HT1080 (cell line): ENCODE results near the gene EPHB2. TPM values are rescaled to one million over a fixed set of nuclear protein-coding genes. Genes with fewer than 3 reads are reported as not detected.

Source experiments
- DNase-seq: peaks from one replicate; pipeline ENCODE4 v3.0.0-alpha.2; 2015; ENCODE audit warnings: low read depth
- total RNA-seq: library from RNA; depleted of rRNA; stranded (reverse); fragments of >200 nt; shearing (Covaris generic); gene quantifications from 2 replicates; pipeline ENCODE4 v1.2.3, GENCODE V29; 2014

The EPHB2 gene
- total RNA-seq, 1 experiment from 2014 or later = 90.3 TPM

DNA sequence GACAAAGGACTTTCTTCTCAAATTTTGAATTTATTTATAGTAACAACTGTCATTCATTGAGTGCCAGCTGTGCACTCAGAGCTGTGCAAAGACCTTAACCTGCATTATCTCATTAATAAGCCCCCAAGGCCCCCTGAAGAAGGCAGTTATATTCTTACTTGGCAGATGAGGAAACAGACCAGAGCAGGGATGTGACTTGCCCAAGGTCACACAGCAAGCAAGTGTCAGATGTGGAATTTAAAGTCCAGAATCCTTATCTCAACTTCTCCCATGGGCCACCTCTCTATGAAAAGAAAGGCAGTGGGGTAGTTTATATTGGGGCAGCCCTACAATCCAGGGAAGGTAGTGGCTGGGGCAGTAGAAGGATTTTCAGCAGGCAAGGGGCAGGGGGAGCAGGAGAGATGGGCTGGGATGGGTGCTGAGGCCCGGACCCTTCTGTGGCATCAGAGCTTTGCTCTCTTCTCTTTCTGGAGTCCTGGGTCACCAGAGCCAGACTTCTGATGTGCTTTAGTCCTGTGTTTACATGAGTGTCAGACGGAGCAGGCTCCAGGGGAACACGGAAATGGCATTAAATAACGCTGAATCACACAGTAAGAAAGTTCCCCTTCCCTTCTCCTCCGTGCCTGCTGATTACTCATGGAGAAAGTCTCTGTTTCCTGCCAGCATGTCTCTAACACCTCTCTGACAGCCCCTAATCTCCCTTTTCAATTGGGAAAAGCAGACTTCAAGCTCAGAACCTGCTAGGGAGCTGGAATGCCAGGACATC, 39.5 kb downstream of the EPHB2 start:
- peak; percentile 94 for DNase-seq

DNA sequence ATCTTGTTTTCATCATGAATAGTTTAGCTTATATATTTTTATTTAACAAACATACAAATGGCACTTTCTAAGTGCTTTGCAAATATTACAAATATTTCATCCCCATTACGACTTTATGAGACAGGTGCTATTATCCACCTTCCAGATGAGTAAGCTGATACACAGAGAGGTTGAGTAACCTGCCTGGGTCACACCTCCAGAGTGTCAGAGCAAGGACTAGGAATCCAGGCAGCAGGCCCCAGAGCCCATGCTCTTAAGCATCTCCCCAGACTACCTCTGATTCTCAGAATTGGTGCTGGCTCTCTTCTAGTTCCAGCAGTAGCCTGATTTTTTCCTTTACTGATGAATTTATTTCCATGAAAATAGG, 40.0 kb downstream of the EPHB2 start:
- DNase-seq = no peak

DNA sequence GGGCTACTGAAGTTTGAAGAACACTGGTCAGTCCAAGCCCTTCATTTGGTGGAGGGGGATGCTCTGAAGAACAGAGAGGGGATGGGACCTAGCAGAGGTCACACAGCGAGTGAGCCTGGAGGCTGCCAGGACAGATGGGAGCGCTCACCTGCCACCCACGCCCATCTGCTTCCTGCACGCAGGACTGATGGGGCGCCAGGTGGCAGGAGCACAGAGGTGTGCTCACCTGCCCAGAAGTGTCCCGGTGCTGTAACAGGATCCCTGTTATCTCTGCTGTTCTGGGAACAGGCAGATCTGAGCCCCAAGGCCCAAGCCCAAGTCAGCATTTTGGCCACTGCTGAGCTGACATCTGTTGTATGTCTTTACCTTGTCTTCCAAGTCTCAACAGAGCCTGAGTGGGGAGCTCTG, 40.5 kb downstream of the EPHB2 start:
- no peak for DNase-seq

DNA sequence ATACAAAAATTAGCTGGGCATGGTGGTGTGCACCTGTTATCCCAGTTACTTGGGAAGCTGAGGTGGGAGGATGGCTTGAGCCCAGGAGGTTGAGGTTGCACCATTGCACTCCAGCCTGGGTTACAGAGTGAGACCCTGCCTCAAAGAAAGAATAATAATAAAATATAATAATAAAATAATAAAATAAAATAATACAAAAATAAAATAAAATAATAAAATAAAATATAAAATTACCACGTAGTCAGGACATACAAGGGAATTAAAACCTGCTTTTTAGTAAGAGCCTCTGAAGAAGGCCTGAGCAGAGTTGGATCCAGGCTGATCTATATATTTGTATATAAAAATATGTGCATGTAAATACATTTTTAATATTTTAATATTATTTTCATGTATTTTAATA, 41.7 kb downstream of the EPHB2 start:
- DNase-seq = no peak

DNA sequence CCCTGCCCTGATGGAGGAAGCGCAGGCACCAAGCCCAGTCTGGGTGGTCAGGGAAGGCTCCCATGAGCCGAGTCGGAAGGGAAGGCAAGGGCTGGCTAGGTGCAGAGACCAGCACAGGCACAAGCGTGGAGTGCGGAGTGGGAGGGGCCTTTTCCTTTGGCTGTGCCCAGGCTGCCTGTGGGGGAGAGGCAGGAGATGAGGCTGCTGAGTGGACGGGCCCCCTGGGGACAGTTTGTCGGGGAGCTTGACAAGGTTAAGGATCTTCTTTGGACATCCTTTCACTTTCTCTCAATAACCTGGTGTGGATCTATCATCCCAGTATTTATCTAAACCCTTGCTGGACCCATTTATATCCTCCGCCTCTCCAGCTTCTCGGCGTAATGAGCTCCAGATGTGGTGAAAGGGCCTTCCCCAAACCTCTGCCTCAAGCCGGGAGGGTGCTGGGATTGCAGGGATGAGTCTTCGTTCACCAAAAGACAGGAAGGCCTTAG, 42.9 kb downstream of the EPHB2 start:
- no peak for DNase-seq

DNA sequence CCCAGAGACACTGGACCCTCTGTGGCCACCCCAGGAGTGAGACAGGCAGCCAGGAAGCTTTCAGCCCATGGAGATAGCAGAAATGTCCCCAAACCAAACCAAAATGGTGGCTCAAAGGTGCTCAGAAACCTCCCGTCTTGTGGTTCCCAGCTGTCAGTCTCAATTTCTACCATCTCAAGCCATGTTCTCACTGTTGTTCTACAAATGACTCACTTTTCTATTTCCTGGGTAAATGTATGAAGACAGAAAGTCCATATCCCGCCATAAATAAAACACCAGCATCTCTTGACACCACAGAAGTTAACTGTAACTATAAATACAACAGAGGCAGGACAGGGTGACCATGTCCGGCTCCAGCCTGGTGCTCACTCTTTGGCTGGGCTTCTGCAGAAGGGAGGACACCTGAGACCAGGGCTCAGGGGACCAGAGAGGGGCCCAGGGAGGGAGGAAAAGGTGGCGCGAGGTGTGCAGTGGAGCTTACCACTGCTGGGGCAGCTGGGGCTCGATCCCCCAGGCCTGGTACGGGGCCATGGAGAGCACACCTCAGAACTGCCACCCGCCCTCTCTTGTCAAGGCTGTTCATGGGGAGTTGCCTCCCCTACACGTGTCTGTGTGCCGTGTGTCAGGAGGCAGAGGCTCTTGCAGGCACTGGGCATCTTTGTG, 43.6 kb downstream of the EPHB2 start:
- DNase-seq = peak; percentile 40

- DNase-seq = no peak
Measured at GRCh38 chr1:22754824-22755223, 44.2 kb downstream of the EPHB2 start.

DNA sequence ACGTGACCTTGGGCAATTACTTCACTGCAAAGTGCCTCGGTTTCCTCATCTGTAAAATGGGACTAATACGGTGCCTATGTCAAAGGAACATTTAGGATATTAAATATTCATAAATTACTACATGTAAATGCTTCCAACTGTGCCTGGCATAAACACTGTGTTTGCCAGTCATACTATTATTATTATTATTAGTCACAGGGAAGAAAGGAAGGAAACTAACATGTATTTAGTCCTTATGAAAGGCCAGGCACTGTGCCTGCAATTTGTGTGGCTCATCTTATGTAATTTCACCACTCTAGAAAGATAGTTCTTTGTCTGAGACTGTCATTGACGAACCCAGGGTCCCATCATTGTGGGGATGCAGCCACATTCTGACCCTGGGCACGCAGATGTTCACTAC, 45.0 kb downstream of the EPHB2 start:
- DNase-seq = no peak

DNA sequence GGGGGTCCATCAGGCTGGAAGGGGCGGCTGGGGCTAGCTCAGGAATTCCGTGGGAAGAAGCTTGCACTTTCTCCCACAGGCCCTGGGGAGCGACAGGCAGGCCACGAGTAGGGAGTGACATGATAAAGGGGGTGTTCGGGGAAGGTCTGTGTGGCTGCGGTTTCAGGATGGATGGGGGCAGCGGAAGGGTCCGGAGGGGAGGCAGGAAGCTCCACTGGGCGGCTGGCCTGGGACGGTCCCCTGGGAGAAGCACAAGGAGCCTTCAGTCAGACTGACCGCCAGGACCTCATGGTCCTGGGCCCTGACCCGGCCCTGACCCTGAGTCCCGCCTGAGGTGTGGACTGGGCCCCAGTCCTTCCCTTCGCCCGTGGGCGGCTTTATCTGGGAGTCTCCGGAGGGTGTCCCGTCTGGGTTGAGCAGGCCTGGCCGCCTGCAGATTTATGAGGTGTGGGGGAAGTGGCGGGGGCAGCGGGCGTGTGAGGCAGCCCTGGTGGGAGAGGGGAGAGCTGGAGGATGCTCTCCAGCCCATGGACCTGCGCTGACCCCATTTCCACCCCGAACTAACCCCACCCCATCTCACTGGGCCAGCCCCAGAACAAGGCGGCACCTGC, 45.6 kb downstream of the EPHB2 start:
- DNase-seq = no peak

GRCh38 chr1:22760455-22760854, 49.8 kb downstream of the EPHB2 start:
- DNase-seq = no peak

GRCh38 chr1:22761101-22761500, 50.5 kb downstream of the EPHB2 start:
- DNase-seq = no peak

GRCh38 chr1:22761821-22762220, 51.2 kb downstream of the EPHB2 start:
- DNase-seq = no peak

DNA sequence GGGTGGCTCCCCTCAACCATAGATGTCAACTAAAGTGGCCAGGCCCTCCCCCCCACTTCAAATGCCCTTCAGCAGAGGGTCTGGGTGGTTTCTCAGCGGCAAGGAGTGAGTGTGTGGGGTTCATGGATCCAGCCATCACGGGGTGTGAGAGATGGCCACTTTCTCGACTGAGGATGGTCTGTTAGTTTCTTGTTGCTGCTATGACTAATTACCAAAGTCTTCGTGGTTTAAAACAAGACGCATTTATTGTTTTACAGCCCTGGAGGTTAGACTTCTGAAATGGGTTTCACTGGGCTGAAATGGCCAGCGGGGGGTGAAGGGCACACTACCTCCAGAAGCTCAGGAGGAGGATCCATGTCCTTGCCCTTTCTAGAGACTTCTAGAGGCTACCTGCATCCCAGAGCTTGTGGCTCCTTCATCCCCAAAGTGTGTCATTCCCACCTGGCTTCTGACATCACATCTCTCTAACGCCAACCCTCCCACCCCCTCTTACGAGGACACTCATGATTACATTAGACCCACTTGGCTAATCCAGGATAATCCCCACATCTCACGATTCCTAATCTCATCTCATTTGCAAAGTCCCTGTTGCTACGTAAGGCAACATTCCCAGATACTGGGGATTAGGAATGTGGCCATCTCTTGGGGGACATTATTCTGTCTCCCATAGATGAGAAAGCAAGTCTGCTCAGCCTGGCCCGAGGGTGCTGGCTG, 53.0 kb downstream of the EPHB2 start:
- DNase-seq = peak; percentile 30

DNA sequence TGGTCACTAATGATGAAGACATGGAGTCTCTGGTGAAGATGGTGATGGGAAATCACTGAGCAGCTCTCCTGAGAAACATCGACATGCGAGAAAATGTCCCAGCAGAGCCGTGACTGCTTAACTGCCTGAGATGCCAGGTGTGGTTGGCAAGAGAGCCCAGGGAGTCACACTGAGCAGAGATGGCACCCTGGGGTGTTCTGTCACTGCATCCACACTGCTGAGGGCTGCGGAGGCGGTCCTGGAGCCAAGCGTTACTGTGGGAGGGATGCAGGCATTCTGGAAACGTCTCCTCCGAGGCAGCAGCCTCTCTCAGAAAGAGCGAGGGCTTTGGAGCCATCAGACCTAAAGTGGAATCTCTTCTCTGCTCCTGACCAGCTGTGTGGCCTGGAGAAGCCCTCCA, 57.2 kb downstream of the EPHB2 start:
- no peak for DNase-seq

DNA sequence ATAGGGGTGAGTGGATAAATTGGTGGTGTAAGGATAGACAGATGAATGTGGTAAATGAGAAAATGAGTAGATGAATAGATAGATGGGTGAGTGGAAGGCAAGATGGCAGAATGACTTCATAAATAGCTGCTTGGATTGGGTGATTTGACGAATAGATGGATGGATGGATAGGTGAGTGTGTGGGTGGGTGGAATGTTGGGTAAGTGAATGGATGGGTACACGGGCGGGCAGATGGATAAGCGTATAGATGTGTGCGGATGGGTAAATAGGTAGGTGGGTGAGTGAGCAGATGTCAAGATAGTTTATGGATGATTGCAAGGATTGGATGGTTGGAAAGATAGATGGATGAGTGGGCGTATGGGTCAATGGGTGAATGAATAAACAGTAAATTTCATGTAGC, 59.3 kb downstream of the EPHB2 start:
- no peak for DNase-seq

GRCh38 chr1:22772014-22772413, 61.4 kb downstream of the EPHB2 start:
- DNase-seq = no peak

DNA sequence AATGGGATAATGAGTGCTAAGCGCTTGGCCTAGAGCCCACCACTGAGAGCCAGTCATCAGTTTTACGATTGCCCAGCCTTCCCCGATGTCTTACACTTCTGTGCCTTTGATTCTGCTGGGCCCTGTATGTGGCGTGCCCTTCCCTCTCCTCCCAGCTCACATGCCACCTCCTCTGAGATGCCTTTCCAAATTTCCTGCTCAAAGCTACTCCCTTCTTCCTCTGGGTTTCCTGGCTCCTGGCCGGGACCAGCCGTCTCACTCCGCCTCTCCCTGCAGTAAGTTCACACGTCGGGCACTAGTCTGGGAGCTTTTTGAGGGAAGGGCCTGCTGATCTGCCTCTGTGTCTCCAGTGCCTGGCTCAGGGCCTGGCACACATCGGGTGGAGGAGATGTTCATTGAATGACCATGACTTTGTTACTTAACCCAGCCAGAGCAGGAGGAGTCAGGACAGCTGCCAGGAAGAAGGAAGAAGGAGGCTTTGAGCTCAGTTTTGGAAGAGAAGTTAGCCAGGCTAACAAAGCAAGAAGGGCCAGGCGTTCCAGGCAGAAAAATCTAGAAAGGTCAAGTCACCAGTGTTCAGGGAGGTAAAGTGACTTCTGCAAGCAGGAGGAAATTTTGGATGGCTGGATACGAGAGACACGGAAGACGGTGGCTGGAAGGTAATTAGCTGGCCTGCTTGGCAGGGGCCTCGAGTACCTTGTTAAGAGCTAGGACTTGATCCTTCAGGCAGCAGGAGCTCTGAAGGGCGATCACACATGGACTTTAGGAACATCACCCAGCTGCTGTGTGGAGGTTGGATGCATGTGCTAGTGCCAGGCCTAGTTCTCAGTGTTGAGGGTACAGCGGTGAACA, 63.6 kb downstream of the EPHB2 start:
- no peak for DNase-seq

DNA sequence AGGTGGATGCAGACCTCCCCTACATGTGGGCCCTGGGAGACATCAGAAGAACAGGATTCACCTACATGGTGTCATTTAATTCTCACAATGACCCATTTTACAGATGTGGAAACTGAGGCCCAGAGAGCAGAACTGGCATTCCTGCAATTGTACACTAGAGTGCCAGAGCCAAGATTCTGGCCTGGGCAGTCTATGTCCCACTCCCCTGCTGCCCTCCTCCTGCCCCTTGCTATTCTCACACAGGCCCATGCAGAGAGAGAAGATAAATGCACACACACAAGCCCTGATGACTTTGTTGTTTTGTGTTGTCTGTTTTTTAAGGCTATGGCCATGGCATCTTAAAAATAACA, 64.2 kb downstream of the EPHB2 start:
- no peak for DNase-seq

DNA sequence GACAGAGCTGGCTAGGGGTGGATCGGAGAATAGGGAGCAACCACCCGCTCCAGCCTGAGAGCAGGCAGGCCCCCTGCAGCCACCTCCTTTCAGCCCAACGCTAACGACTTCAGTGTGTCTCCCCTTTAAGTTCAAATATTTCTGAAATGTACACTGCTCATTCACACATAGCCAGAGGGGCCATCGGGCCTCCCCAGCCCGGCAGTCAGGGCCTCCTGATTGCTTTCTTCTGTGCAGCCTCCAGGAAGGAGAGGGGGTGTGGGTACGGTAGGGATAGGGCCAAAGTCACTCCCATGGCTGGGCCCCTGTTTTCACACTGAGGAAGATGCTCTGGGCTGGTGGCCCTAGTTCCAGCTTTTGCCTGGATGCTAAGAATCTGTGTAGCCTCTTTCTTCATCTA, 64.8 kb downstream of the EPHB2 start:
- no peak for DNase-seq

DNA sequence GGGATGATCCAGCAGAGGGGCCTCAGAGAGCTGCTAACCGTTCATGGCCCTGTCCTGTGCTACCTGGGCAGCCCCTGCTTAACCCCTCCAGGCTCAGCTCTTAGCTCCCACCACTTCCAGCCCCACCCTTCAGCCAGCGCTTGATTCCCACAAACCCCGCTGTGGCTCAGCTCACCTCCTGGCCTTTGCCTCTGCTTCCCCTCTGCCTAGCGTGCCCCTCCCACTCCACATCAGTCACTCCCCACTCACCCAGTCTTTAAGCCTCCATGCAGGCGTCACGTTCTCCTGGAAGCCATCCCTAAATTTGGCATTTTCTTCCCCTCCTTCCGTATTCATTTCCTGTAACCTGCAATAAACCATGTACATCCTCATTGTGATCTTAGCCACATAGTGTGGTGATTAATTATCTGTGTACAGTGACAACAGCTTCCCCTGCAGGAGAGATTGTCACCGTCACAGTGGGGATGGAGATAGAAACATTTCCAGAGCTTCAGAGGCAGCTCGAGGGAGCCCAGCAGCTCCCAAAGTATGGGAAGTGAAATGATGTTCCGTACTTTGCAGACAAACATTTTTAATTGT, 65.5 kb downstream of the EPHB2 start:
- no peak for DNase-seq
